ENCODE data around the gene CPLX3. TPM values are rescaled to one million over a fixed set of nuclear protein-coding genes. Genes with fewer than 3 reads are reported as not detected.

The CPLX3 gene
- total RNA-seq, 4 donors from 2014 or later = not detected

DNA sequence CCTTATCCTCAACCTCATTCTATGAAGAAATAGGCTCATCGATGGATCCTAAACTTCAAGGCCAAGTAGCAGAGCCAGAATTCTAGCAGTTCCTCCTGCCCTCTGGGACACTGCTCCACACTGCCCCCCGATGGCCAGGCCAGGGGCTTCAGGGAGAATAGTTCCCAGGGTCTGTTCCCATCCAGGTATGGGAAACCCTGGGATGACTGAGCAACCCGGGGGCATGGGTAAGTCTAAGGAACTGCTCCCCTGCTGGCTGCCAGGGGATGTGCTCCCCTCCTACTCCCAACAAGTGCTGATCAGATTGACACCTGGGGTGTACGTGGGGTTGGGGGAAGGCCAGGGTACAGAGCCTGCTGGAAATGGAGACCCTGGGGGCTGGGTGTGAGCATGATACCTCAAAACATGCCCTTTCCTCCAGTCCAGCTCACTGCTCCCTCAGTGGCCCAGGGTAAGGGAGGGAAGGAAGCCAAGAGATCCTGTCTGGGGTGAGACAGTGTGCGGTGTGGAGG is 8.9 kb downstream of the CPLX3 start:
- 34 to 38% methylated on average over 1 to 5 of the region's 5 CpGs for WGBS, 2 donors (ENCODE audit: low coverage in 1 of 2)
- no peak overlapping the region for H3K4me3 ChIP-seq
- H3K36me3 ChIP-seq = no peaks in the 10 kb centered on the region
- intact Hi-C loops (cut with DNase I; ENCODE audit: low total_unique reads) = no loop called here
- in situ Hi-C loops (cut with MboI; ENCODE audit: low pct_ligation_motif_present in 1 of 4, low pct_unique_long_range_greater_than_20kb in 1 of 4, low sequenced_read_pairs in 3 of 4) = loop anchor here in 1 of 4 donors (10.0 kb wide), 1 partner anchor 69 kb away; the partner anchor contains the start of gene FAM219B
- no peaks in the 10 kb centered on the region for H3K27me3 ChIP-seq
- H3K27ac ChIP-seq = no peak overlapping the region
- H3K4me1 ChIP-seq = peaks cover 4 to 18% (median 13%) of the 10 kb centered on the region in 4 donors
- H3K9me3 ChIP-seq = no peaks in the 10 kb centered on the region
- TF ChIP-seq CTCF (IDR thresholded peaks at IDR 0.05) (peak; percentile 65 to 80 (median 76)), POLR2A (IDR thresholded peaks at IDR 0.05) (no peak), EP300 (IDR thresholded peaks at IDR 0.05; ENCODE audit: low read depth) (no peak)
- DNase-seq = peak; percentile 75

DNA sequence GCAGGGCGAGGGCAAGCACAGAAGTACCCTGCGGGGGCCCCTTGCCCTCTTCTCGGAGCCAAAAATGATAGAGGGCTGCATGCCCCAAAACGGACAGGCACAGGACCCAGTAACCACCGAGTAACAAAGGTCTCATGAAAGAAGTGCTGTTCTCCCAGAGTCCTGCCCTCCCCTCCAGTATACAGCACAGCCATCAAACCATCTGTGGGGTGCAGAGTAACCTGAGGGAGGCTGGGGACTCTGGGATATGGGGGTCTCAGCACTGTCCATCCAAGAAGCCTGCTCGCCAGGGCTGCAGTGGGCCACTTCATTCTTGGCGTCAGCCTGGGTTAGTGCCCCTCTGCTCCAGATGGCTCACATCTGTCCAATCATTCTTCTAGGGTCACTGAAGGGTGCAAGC is 10.4 kb downstream of the CPLX3 start:
- no peak for DNase-seq
- TF ChIP-seq CTCF (IDR thresholded peaks at IDR 0.05) (no peak), EP300 (IDR thresholded peaks at IDR 0.05; ENCODE audit: low read depth) (no peak), POLR2A (IDR thresholded peaks at IDR 0.05) (no peak), POLR2AphosphoS5 (IDR thresholded peaks at IDR 0.05) (no peak)
- no peaks in the 10 kb centered on the region for H3K9me3 ChIP-seq
- intact Hi-C loops (cut with DNase I; ENCODE audit: low total_unique reads) = no loop called here
- no peaks in the 10 kb centered on the region for H3K36me3 ChIP-seq
- WGBS, 2 donors (ENCODE audit: low coverage in 1 of 2) = 86% methylated on average over 7 of the region's 7 CpGs; no CpG with 5 or more reads in 1 of the 2 donors
- no peak overlapping the region for H3K4me3 ChIP-seq
- in situ Hi-C loops (cut with MboI; ENCODE audit: low pct_ligation_motif_present in 1 of 4, low pct_unique_long_range_greater_than_20kb in 1 of 4, low sequenced_read_pairs in 3 of 4) = loop anchor here in 1 of 4 donors (10.0 kb wide), 1 partner anchor 68 kb away; the partner anchor contains the start of gene FAM219B
- H3K4me1 ChIP-seq = peaks cover 8 to 18% (median 15%) of the 10 kb centered on the region in 4 donors
- H3K27me3 ChIP-seq = no peaks in the 10 kb centered on the region
- no peak overlapping the region for H3K27ac ChIP-seq

DNA sequence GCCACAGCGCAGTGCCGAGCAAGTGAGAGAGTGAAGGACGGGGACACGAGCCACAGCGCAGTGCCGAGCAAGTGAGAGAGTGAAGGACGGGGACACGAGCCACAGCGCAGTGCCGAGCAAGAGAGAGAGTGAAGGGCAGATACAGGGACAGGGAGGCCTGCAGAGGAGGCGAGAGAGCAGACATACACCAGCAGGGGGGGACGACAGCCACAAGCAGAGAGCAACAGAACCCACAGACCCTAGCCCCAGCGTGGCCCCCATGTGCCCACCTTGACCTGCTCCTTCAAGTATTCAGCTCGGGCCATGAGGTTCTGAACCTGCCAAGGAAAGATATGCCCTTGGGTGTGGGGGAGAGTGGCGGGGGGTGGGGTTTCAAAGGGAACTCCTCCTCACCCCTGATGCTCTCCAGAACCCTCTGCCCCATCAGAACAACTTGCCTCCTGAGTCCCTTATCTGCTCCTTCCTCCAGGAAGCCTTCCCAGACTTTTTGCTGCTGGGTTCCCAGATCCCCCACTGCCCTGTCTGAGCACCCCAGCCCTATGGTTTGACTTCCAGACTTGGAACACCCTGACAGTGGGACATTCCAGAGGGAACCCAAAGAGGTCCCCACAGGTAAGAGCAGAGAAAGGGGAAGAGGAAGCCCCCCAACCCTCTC is 11.2 kb downstream of the CPLX3 start:
- Histone ChIP-seq H3K9me3 (no peaks in the 10 kb centered on the region), H3K4me1 (peaks cover 13 to 18% (median 16%) of the 10 kb centered on the region in 4 donors), H3K36me3 (no peaks in the 10 kb centered on the region), H3K27me3 (no peaks in the 10 kb centered on the region), H3K4me3 (no peak overlapping the region), H3K27ac (no peak overlapping the region)
- no peak for TF ChIP-seq POLR2AphosphoS5 (IDR thresholded peaks at IDR 0.05)
- TF ChIP-seq EP300 (IDR thresholded peaks at IDR 0.05; ENCODE audit: low read depth) = no peak
- no peak for TF ChIP-seq CTCF (IDR thresholded peaks at IDR 0.05)
- no peak for TF ChIP-seq POLR2A (IDR thresholded peaks at IDR 0.05)
- DNase-seq = no peak
- 80 to 81% methylated on average over 2 to 15 of the region's 15 CpGs for WGBS, 2 donors (ENCODE audit: low coverage in 1 of 2)
- in situ Hi-C loops (cut with MboI; ENCODE audit: low pct_ligation_motif_present in 1 of 4, low pct_unique_long_range_greater_than_20kb in 1 of 4, low sequenced_read_pairs in 3 of 4) = loop anchor here in 1 of 4 donors (10.0 kb wide), 1 partner anchor 67 kb away; the partner anchor contains the start of gene FAM219B
- intact Hi-C loops (cut with DNase I; ENCODE audit: low total_unique reads) = no loop called here

DNA sequence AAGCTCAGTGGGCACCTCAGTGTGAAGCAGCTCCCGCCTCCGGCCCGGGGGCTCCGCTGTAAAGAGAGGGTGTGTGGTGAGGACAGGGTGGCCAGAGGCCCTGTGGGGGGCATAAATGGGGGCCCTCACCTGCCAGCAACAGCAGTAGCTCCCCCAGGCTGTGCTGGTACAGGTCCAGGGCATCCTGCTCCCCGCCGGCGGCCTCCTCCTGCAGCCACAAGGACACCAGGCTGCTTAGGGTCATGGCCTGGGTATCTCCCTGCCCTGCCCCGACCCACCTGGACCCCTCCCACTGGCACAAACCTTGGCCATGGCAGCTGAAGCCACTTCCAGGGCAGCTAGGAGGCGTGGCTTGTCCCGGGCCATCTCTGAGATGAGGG is 11.7 kb downstream of the CPLX3 start:
- Histone ChIP-seq H3K27me3 (no peaks in the 10 kb centered on the region), H3K36me3 (no peaks in the 10 kb centered on the region), H3K27ac (no peak overlapping the region), H3K4me3 (no peak overlapping the region), H3K9me3 (no peaks in the 10 kb centered on the region), H3K4me1 (peaks cover 13 to 17% (median 16%) of the 10 kb centered on the region in 4 donors)
- intact Hi-C loops (cut with DNase I; ENCODE audit: low total_unique reads) = no loop called here
- in situ Hi-C loops (cut with MboI; ENCODE audit: low pct_ligation_motif_present in 1 of 4, low pct_unique_long_range_greater_than_20kb in 1 of 4, low sequenced_read_pairs in 3 of 4) = loop anchor here in 1 of 4 donors (10.0 kb wide), 1 partner anchor 67 kb away; the partner anchor contains the start of gene FAM219B
- 90% methylated on average over 7 of the region's 10 CpGs; no CpG with 5 or more reads in 1 of the 2 donors for WGBS, 2 donors (ENCODE audit: low coverage in 1 of 2)
- TF ChIP-seq EP300 (IDR thresholded peaks at IDR 0.05; ENCODE audit: low read depth) (no peak), POLR2AphosphoS5 (IDR thresholded peaks at IDR 0.05) (no peak), POLR2A (IDR thresholded peaks at IDR 0.05) (no peak)
- no peak for DNase-seq
